Sigmoid colon (tissue), 4 donors: ENCODE results near the gene UBE2D4.
"Not testable (repeated sequence)": the region's sequence is repeated elsewhere in the genome, so short reads cannot be mapped to it uniquely, and the experiment has no call there.

Experiments used
- POLR2A ChIP-seq, 2 donors: fragments of 450-650 bp; IDR thresholded peaks; one replicate each; pipeline ENCODE4 v1.6.1; 2016; ENCODE audit warnings: antibody characterized with exemption in 2 of 2, mild to moderate bottlenecking in 2 of 2, moderate library complexity in 2 of 2
- POLR2AphosphoS5 ChIP-seq, 4 donors: sonication (generic); formaldehyde crosslinking; IDR thresholded peaks; one replicate each; pipeline ENCODE4 v1.6.1; 2017; ENCODE audit warnings: antibody characterized with exemption in 4 of 4
- TF ChIP-seq, protein P1 (sequence below), 4 experiments: fragments of 450-650 bp in 3 of 4; fragments of 200-600 bp in 1 of 4; IDR thresholded peaks; one replicate each; pipeline ENCODE4 v1.5.1; 2016 to 2019; ENCODE audit warnings: antibody characterized with exemption in 4 of 4, mild to moderate bottlenecking in 3 of 4, moderate library complexity in 2 of 4

- TF ChIP-seq, protein P1, sequence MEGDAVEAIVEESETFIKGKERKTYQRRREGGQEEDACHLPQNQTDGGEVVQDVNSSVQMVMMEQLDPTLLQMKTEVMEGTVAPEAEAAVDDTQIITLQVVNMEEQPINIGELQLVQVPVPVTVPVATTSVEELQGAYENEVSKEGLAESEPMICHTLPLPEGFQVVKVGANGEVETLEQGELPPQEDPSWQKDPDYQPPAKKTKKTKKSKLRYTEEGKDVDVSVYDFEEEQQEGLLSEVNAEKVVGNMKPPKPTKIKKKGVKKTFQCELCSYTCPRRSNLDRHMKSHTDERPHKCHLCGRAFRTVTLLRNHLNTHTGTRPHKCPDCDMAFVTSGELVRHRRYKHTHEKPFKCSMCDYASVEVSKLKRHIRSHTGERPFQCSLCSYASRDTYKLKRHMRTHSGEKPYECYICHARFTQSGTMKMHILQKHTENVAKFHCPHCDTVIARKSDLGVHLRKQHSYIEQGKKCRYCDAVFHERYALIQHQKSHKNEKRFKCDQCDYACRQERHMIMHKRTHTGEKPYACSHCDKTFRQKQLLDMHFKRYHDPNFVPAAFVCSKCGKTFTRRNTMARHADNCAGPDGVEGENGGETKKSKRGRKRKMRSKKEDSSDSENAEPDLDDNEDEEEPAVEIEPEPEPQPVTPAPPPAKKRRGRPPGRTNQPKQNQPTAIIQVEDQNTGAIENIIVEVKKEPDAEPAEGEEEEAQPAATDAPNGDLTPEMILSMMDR (IDR thresholded peaks at IDR 0.05): not testable (repeated sequence)
- TF ChIP-seq POLR2A, POLR2AphosphoS5 (IDR thresholded peaks at IDR 0.05): not testable (repeated sequence)
Measured at GRCh38 chr7:43974033-43974573, 47.9 kb downstream of the UBE2D4 start.
